Uterus (tissue), 4 donors: ENCODE measurements around the gene ZNF584. TPM values are rescaled to one million over a fixed set of nuclear protein-coding genes. Genes with fewer than 3 reads are reported as not detected.
"Not testable (repeated sequence)": the region's sequence is repeated elsewhere in the genome, so short reads cannot be mapped to it uniquely, and the experiment has no call there.

Experiments used
- DNase-seq, 2 donors: peaks; one replicate each; pipeline ENCODE4 v3.0.0-alpha.2; 2019 to 2020
- H3K27ac ChIP-seq, 2 donors: fragments of 200-600 bp; sonication (generic); 1 replicate in 1 of 2; 2 replicates in 1 of 2; pipeline ENCODE4 v1.5.1; 2016 to 2018
- H3K27me3 ChIP-seq, 2 donors: fragments of 200-600 bp; sonication (generic); one replicate each; pipeline ENCODE4 v1.5.1; 2018 to 2019; ENCODE audit warnings: control low read depth in 1 of 2
- H3K36me3 ChIP-seq, 2 donors: fragments of 200-600 bp; sonication (generic); one replicate each; pipeline ENCODE4 v1.5.1; 2019; ENCODE audit warnings: control low read depth in 1 of 2
- H3K4me1 ChIP-seq, 2 donors: fragments of 200-600 bp; sonication (generic); one replicate each; pipeline ENCODE4 v1.5.1; 2018 to 2019; ENCODE audit warnings: control low read depth in 1 of 2
- H3K4me3 ChIP-seq, 2 donors: fragments of 200-600 bp; sonication (generic); 1 replicate in 1 of 2; 2 replicates in 1 of 2; pipeline ENCODE4 v1.5.1; 2018 to 2019; ENCODE audit warnings: mild to moderate bottlenecking in 1 of 2
- H3K9me3 ChIP-seq, 2 donors: fragments of 200-600 bp; sonication (generic); one replicate each; pipeline ENCODE4 v1.5.1; 2019; ENCODE audit warnings: control low read depth in 1 of 2
- CTCF ChIP-seq, 4 experiments: fragments of 200-600 bp in 2 of 4; fragments of 450-650 bp in 2 of 4; sonication (generic) in 2 of 4; IDR thresholded peaks; one replicate each; pipeline ENCODE4 v1.5.1; 2016 to 2019; ENCODE audit warnings: antibody characterized with exemption in 4 of 4, mild to moderate bottlenecking in 2 of 4, moderate library complexity in 1 of 4
- POLR2A ChIP-seq, 2 donors: fragments of 450-650 bp; IDR thresholded peaks; one replicate each; pipeline ENCODE4 v1.6.1; 2016; ENCODE audit warnings: antibody characterized with exemption in 2 of 2, mild to moderate bottlenecking in 1 of 2, moderate library complexity in 1 of 2
- intact Hi-C: fragments of 100-400 bp; cut with DNase I; formaldehyde crosslinking; loops from one replicate; pipeline ENCODE4 v1.15.1; 2023; ENCODE audit warnings: low total_unique reads
- total RNA-seq, 4 donors: library from RNA; depleted of rRNA in 3 of 4; stranded (reverse); fragments of >200 nt in 3 of 4; gene quantifications; one replicate each; pipeline versions ENCODE4 v1.1.0 to v1.2.4, GENCODE V29; 2014 to 2023
- donor health status: DM: yes; HTN: yes; CAD: no.

The ZNF584 gene
- total RNA-seq, 4 donors from 2014 or later = 1.5 to 26.6 (median 16.4) TPM

- H3K36me3 ChIP-seq = no peaks in the 10 kb centered on the region
- no peaks in the 10 kb centered on the region for H3K27me3 ChIP-seq
- peaks cover 0 to 61% of the 10 kb centered on the region in 2 donors for H3K9me3 ChIP-seq
- TF ChIP-seq POLR2A (IDR thresholded peaks at IDR 0.05) (no peak), CTCF (IDR thresholded peaks at IDR 0.05) (no peak)
- no peaks in the 10 kb centered on the region for H3K4me1 ChIP-seq
- H3K4me3 ChIP-seq = no peak overlapping the region
- DNase-seq = no peak
- H3K27ac ChIP-seq = no peak overlapping the region
- intact Hi-C loops = no loop called here
These were observed 21.3 kb downstream of the ZNF584 start for GRCh38 chr19:58429745-58430144.

- Histone ChIP-seq H3K27ac (no peak overlapping the region), H3K36me3 (no peaks in the 10 kb centered on the region), H3K4me1 (no peaks in the 10 kb centered on the region), H3K9me3 (peaks cover 0 to 96% of the 10 kb centered on the region in 2 donors), H3K4me3 (no peak overlapping the region), H3K27me3 (no peaks in the 10 kb centered on the region)
- intact Hi-C loops = no loop called here
- no peak for TF ChIP-seq POLR2A (IDR thresholded peaks at IDR 0.05)
- no peak for TF ChIP-seq CTCF (IDR thresholded peaks at IDR 0.05)
- DNase-seq = no peak
These were observed 25.8 kb downstream of the ZNF584 start for GRCh38 chr19:58434217-58434616.

DNA sequence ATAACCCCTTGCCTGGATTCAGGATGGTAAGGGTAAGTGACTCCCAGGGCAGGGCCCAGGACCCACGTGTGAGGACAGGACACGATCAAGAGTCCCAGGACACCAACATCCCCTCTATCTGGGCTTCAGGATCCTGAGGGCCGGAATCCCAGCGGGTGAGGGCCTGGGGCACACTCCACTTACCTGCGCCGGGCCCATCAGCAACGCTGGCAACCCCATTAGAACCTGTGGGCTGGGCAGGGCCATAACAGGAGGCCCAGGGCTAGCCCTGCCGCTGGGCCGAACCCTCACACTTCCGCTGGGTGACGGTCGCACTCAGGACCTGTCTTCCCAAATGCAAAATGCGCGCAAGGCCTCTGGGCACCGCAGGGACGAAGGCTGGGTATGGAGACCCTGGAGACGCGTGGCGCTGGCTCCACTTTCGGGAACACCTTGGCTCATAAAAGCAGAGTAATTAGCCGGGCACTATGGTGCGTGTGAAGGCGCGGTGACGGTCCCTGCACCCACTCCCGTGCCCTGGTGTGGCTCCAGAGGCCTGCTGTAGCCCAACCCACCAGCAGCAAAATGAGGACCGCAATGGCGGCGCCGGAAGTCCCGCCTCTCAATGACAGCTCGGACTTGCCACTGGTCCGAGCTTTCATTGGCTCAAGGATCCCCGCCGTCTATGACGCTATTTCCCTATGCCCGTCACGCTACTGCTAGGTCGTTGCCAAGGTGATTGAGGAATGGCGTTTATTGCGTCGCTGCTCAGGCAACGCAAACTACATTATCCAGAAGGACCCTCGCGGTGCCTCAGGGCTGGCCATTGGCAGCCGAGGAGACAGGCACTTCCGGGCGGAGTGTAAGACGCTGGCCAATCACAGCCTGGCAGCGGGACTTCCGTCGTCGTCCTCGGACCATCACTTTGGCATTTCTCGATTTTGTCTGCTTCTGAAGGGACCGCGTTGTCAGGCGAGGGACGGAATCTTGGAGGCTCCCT, 31.4 kb downstream of the ZNF584 start, which contains the start of gene ZNF132:
Gene ZNF132, minus strand, starts transcription at position 578 of the 979 bp plus-strand sequence. Its CDS starts 332 bp downstream, at position 246.
- no peaks in the 10 kb centered on the region for H3K4me1 ChIP-seq
- peak in 1 of 2 donors; percentile 27 for TF ChIP-seq POLR2A (IDR thresholded peaks at IDR 0.05)
- TF ChIP-seq CTCF (IDR thresholded peaks at IDR 0.05) = no peak
- no peaks in the 10 kb centered on the region for H3K36me3 ChIP-seq
- no peaks in the 10 kb centered on the region for H3K27me3 ChIP-seq
- H3K9me3 ChIP-seq = peaks cover 0 to 42% of the 10 kb centered on the region in 2 donors
- H3K27ac ChIP-seq = peak within 1 kb of the TSS; percentile 69 to 71
- intact Hi-C loops = no loop called here
- H3K4me3 ChIP-seq = peak within 1 kb of the TSS; percentile 47 to 75
- peak; percentile 95 to 99 for DNase-seq

DNA sequence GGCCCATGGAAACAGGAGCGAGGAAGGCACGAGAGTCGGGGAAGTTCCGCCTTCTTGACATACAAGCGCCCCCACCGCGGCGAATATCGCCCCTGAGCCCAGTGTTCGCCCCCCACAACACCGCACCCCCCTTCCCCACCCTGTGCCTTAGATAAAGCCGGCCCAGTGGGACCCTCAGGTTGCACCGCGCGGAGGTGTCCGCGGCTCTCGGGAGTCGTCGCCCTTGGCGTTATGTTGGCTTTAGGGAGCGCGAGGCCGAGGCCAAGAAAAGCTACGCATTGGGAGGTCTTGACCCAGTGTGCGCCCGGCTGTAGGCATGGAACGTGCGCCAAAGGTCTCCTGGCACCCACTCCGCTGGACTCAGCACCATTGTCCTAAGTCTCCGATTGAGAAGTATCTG, 32.1 kb downstream of the ZNF584 start:
- Histone ChIP-seq H3K27ac (peak overlapping the region; percentile 69 to 71), H3K9me3 (peaks cover 0 to 35% of the 10 kb centered on the region in 2 donors), H3K4me3 (peak overlapping the region; percentile 47 to 75), H3K27me3 (no peaks in the 10 kb centered on the region), H3K4me1 (no peaks in the 10 kb centered on the region), H3K36me3 (no peaks in the 10 kb centered on the region)
- TF ChIP-seq POLR2A (IDR thresholded peaks at IDR 0.05) (no peak), CTCF (IDR thresholded peaks at IDR 0.05) (no peak)
- intact Hi-C loops = no loop called here
- peak in 1 of 2 donors; percentile 39 for DNase-seq

DNA sequence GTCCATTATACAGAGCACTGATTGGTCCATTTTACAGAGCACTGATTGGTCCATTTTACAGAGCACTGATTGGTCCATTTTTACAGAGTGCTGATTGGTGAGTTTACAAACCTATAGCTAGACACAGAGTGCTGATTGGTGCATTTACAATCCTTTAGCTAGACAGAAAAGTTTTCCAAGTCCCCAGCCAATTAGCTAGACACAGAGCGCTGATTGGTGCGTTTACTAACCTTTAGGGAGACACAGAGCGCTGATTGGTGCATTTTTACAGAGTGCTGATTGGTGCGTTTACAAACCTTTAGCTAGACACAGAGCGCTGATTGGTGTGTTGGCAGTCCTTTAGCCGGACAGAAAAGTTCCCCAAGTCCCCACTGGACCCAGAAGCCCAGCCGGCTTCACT, 34.5 kb downstream of the ZNF584 start:
- DNase-seq, intact Hi-C loops: not testable (repeated sequence)

DNA sequence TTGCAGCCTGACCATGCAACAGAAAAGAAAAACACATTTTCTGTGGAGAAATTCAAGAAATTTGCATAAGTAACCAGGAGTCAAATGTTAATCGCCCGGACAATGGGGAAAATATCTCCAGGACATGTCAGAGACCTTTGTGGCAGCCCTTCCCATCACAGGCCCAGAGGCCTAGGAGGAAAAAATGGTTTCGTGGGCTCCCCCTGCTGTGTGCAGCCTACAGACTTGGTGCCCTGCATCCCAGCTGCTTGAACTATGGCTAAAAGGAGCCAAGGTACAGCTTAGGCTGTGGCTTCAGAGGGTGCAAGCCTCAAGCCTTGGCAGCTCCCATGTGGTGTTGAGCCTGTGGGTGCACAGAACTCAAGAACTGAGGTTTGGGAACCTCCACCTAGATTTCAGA, 40.4 kb downstream of the ZNF584 start:
- DNase-seq, H3K27me3 ChIP-seq, intact Hi-C loops: not testable (repeated sequence)

More for the DNA sequence above, 34.5 kb downstream of the ZNF584 start:
- H3K9me3 ChIP-seq = peaks cover 0 to 12% of the 10 kb centered on the region in 2 donors
- H3K27ac ChIP-seq, H3K27me3 ChIP-seq, H3K4me1 ChIP-seq, H3K4me3 ChIP-seq, H3K36me3 ChIP-seq: not testable (repeated sequence)

GRCh38 chr19:58449980-58450379, 41.5 kb downstream of the ZNF584 start:
- H3K36me3 ChIP-seq, DNase-seq, H3K4me3 ChIP-seq, H3K4me1 ChIP-seq, H3K9me3 ChIP-seq, H3K27me3 ChIP-seq, intact Hi-C loops, H3K27ac ChIP-seq: not testable (repeated sequence)

More for the DNA sequence above, 40.4 kb downstream of the ZNF584 start:
- H3K27ac ChIP-seq, H3K36me3 ChIP-seq, H3K4me1 ChIP-seq, H3K9me3 ChIP-seq, H3K4me3 ChIP-seq: not testable (repeated sequence)
